ENCODE results near the gene NETO2.

NETO2 gene

GRCh38 chr16:47037396-47037745 lies 106.4 kb downstream of the NETO2 start:
- peak overlapping the region; percentile 54; the same call in 1 of the 2 replicates for H3K27ac ChIP-seq (ENCODE audit: extremely low read depth, low read depth, low read length)
- no peaks in the 10 kb centered on the region for H3K9me3 ChIP-seq (ENCODE audit: control insufficient read depth, insufficient read depth, low read depth, low read length)
- ChIA-PET CTCF (interaction anchor here (0.6 to 2.9 kb wide), 17 partner anchors 9 to 1411 kb away, joined by 3 to 21 read pairs (median 3); partner anchors contain the start of gene DNAJA2), POLR2A (interaction anchor here (0.7 to 1.9 kb wide), 3 partner anchors 65 to 473 kb away, joined by 3 to 14 read pairs (median 6); no protein-coding TSS in a partner anchor)
- no peaks in the 10 kb centered on the region for H3K36me3 ChIP-seq (ENCODE audit: control insufficient read depth in 2 of 2, insufficient read depth in 1 of 2, low read length in 2 of 2)
- no peaks in the 10 kb centered on the region for H3K4me1 ChIP-seq (ENCODE audit: control insufficient read depth, insufficient read depth, low read length)
- peak; percentile 45; the same call in 1 of the 2 replicates for TF ChIP-seq ZNF335 (tag by site-specific recombination; conservative IDR thresholded peaks at IDR 0.05)
- TF ChIP-seq PRDM4 (tag by site-specific recombination; IDR thresholded peaks at IDR 0.05), result no peak
- H3K4me3 ChIP-seq (ENCODE audit: low read depth, low read length), result peak overlapping the region; percentile 44

GRCh38 chr16:47036201-47036600 lies 107.5 kb downstream of the NETO2 start:
- TF ChIP-seq, protein P1, sequence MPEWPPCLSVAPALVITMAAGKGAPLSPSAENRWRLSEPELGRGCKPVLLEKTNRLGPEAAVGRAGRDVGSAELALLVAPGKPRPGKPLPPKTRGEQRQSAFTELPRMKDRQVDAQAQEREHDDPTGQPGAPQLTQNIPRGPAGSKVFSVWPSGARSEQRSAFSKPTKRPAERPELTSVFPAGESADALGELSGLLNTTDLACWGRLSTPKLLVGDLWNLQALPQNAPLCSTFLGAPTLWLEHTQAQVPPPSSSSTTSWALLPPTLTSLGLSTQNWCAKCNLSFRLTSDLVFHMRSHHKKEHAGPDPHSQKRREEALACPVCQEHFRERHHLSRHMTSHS (tag by site-specific recombination; IDR thresholded peaks at IDR 0.05), result no peak
- TF ChIP-seq, protein P2, sequence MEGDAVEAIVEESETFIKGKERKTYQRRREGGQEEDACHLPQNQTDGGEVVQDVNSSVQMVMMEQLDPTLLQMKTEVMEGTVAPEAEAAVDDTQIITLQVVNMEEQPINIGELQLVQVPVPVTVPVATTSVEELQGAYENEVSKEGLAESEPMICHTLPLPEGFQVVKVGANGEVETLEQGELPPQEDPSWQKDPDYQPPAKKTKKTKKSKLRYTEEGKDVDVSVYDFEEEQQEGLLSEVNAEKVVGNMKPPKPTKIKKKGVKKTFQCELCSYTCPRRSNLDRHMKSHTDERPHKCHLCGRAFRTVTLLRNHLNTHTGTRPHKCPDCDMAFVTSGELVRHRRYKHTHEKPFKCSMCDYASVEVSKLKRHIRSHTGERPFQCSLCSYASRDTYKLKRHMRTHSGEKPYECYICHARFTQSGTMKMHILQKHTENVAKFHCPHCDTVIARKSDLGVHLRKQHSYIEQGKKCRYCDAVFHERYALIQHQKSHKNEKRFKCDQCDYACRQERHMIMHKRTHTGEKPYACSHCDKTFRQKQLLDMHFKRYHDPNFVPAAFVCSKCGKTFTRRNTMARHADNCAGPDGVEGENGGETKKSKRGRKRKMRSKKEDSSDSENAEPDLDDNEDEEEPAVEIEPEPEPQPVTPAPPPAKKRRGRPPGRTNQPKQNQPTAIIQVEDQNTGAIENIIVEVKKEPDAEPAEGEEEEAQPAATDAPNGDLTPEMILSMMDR (tag by site-specific recombination; IDR thresholded peaks at IDR 0.05), result peak; percentile 16; the same call in 1 of the 2 replicates
- POLR2A ChIA-PET, result interaction anchor here (1.9 kb wide), 1 partner anchor 106 kb away, joined by 14 read pairs; no protein-coding TSS in a partner anchor
- H3K27ac ChIP-seq (ENCODE audit: extremely low read depth, low read depth, low read length), result no peak overlapping the region
- no peak overlapping the region for H3K4me3 ChIP-seq (ENCODE audit: low read depth, low read length)
- no peaks in the 10 kb centered on the region for H3K36me3 ChIP-seq (ENCODE audit: control insufficient read depth in 2 of 2, insufficient read depth in 1 of 2, low read length in 2 of 2)
- CTCF ChIA-PET, result interaction anchor here (0.5 to 2.9 kb wide), 4 partner anchors 13 to 1124 kb away, joined by 3 to 20 read pairs (median 4); no protein-coding TSS in a partner anchor
- no peaks in the 10 kb centered on the region for H3K9me3 ChIP-seq (ENCODE audit: control insufficient read depth, insufficient read depth, low read depth, low read length)
- H3K4me1 ChIP-seq (ENCODE audit: control insufficient read depth, insufficient read depth, low read length), result no peaks in the 10 kb centered on the region

DNA sequence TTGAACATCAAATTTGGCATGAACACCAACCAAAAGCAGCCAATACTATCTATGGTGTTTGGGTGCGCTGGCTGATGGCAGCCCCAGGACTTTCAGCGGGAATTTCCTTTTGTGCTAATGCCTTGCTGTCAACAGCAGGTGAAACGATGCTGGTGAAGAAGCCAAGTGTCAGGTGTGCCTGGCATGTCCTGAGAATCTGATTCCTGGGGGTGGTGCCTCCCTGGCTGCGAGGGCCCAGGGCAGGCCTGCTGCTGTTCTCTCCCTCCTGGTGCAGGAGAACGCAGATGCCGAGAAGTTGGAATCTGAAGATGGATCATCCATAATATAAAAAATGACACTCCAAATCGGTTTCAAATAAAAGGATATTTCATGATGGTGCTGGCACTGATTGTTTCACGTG lies 108.3 kb downstream of the NETO2 start:
- H3K9me3 ChIP-seq (ENCODE audit: control insufficient read depth, insufficient read depth, low read depth, low read length), result no peaks in the 10 kb centered on the region
- H3K36me3 ChIP-seq (ENCODE audit: control insufficient read depth in 2 of 2, insufficient read depth in 1 of 2, low read length in 2 of 2), result no peaks in the 10 kb centered on the region
- ChIA-PET CTCF (no interaction called here), POLR2A (no interaction called here)
- H3K4me1 ChIP-seq (ENCODE audit: control insufficient read depth, insufficient read depth, low read length), result no peaks in the 10 kb centered on the region
- H3K27ac ChIP-seq (ENCODE audit: extremely low read depth, low read depth, low read length), result no peak overlapping the region
- no peak overlapping the region for H3K4me3 ChIP-seq (ENCODE audit: low read depth, low read length)
- TF ChIP-seq ZNF513 (tag by site-specific recombination; IDR thresholded peaks at IDR 0.05) (no peak), INSM2 (tag by site-specific recombination; IDR thresholded peaks at IDR 0.05) (no peak), ZNF645 (tag by site-specific recombination; IDR thresholded peaks at IDR 0.05) (no peak), GLIS2 (tag by site-specific recombination; IDR thresholded peaks at IDR 0.05) (no peak), ZBTB21 (tag by site-specific recombination; IDR thresholded peaks at IDR 0.05) (no peak), ZNF366 (tag by site-specific recombination; conservative IDR thresholded peaks at IDR 0.05) (no peak), RBAK (tag by site-specific recombination; IDR thresholded peaks at IDR 0.05) (no peak), ZNF433 (tag by site-specific recombination; IDR thresholded peaks at IDR 0.05; ENCODE audit: low read depth) (no peak)
- TF ChIP-seq, protein P1 (tag by site-specific recombination; IDR thresholded peaks at IDR 0.05), result no peak
